ENCODE data around the gene KCNN2.

- TF ChIP-seq, protein P1, sequence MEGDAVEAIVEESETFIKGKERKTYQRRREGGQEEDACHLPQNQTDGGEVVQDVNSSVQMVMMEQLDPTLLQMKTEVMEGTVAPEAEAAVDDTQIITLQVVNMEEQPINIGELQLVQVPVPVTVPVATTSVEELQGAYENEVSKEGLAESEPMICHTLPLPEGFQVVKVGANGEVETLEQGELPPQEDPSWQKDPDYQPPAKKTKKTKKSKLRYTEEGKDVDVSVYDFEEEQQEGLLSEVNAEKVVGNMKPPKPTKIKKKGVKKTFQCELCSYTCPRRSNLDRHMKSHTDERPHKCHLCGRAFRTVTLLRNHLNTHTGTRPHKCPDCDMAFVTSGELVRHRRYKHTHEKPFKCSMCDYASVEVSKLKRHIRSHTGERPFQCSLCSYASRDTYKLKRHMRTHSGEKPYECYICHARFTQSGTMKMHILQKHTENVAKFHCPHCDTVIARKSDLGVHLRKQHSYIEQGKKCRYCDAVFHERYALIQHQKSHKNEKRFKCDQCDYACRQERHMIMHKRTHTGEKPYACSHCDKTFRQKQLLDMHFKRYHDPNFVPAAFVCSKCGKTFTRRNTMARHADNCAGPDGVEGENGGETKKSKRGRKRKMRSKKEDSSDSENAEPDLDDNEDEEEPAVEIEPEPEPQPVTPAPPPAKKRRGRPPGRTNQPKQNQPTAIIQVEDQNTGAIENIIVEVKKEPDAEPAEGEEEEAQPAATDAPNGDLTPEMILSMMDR (IDR thresholded peaks at IDR 0.05 in 4 of 5, conservative IDR thresholded peaks at IDR 0.05 in 1 of 5) = no peak
- TF ChIP-seq POLR2A (IDR thresholded peaks at IDR 0.05) = no peak
Measured at GRCh38 chr5:114330916-114331531, 30.8 kb upstream of the KCNN2 start.
